ENCODE measurements around the gene TMEM59L.

The TMEM59L gene

DNA sequence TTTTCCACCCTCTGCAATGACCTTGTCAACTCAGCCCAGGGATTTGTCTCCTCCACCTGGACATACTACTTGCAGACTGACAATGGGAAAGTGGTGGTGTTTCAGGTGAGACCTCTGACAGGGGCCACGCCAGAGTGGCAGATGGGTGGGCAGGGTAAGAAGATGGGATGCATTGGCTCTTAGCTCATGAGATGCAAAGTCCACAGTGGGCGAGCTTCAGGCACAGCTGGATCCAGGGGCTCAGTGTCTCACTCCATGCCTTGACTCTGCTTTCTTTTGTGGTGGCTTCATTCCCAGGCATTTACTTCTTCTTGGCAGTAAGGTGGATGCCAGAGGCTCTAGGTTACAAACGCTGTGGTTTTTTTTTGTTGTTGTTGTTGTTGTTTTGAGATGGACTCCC, 3.4 kb downstream of the TMEM59L start:
- Histone ChIP-seq H3K4me3 (ENCODE audit: low read depth, low read length) (no peak overlapping the region), H3K36me3 (replicated peaks) (no peaks in the 10 kb centered on the region), H3K27me3 (replicated peaks) (peaks cover 41% of the 10 kb centered on the region), H3K27ac (no peak overlapping the region)
- TF ChIP-seq, protein P1, sequence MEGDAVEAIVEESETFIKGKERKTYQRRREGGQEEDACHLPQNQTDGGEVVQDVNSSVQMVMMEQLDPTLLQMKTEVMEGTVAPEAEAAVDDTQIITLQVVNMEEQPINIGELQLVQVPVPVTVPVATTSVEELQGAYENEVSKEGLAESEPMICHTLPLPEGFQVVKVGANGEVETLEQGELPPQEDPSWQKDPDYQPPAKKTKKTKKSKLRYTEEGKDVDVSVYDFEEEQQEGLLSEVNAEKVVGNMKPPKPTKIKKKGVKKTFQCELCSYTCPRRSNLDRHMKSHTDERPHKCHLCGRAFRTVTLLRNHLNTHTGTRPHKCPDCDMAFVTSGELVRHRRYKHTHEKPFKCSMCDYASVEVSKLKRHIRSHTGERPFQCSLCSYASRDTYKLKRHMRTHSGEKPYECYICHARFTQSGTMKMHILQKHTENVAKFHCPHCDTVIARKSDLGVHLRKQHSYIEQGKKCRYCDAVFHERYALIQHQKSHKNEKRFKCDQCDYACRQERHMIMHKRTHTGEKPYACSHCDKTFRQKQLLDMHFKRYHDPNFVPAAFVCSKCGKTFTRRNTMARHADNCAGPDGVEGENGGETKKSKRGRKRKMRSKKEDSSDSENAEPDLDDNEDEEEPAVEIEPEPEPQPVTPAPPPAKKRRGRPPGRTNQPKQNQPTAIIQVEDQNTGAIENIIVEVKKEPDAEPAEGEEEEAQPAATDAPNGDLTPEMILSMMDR (IDR thresholded peaks at IDR 0.05; ENCODE audit: low read depth, low read length, missing control alignments) = no peak
- in situ Hi-C loops (cut with HindIII; ENCODE audit: low pct_ligation_motif_present, low sequenced_read_pairs) = no loop called here
- DNase-seq = no peak

DNA sequence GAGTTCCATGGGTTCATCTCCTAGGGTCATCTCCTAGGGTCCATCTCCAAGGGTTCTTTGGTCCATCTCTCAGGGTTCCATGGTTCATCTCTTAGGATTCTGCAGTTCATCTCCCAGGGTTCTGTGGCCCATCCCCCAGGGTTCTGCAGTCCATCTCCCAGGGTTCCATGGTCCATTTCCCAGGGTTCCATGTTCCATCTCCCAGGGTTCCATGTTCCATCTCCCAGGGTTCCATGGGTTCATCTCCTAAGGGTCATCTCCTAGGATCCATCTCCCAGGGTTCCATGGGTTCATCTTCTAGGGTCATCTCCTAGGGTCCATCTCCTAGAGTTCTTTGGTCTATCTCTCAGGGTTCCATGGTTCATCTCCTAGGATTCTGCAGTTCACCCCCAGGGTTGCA, 4.9 kb downstream of the TMEM59L start:
- DNase-seq = no peak
- in situ Hi-C loops (cut with HindIII; ENCODE audit: low pct_ligation_motif_present, low sequenced_read_pairs) = no loop called here
- TF ChIP-seq, protein P1 (IDR thresholded peaks at IDR 0.05; ENCODE audit: low read depth, low read length, missing control alignments) = no peak

DNA sequence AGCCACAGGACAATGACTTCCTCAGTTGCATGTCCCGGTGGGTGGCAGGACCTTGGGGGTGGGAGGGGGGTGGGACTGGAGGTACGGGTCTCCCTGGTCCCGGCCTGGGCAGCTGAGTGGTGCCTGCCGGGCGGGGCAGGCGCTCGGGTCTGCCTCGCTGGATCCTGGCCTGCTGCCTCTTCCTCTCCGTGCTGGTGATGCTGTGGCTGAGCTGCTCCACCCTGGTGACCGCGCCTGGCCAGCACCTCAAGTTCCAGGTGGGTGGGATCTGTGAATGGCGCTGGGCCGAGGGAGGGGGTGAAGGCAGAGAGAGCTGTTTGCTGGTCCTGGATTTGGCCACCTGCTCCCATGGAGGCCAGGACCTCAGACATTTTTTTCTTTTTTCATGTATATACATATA, 5.6 kb downstream of the TMEM59L start:
- in situ Hi-C loops (cut with HindIII; ENCODE audit: low pct_ligation_motif_present, low sequenced_read_pairs) = no loop called here
- Histone ChIP-seq H3K27me3 (replicated peaks) (peaks cover 21% of the 10 kb centered on the region), H3K4me3 (ENCODE audit: low read depth, low read length) (no peak overlapping the region), H3K36me3 (replicated peaks) (no peaks in the 10 kb centered on the region), H3K27ac (no peak overlapping the region)
- TF ChIP-seq, protein P1 (IDR thresholded peaks at IDR 0.05; ENCODE audit: low read depth, low read length, missing control alignments) = no peak
- DNase-seq = no peak

More for the DNA sequence above, 4.9 kb downstream of the TMEM59L start:
- no peak overlapping the region for H3K4me3 ChIP-seq (ENCODE audit: low read depth, low read length)
- H3K36me3 ChIP-seq (replicated peaks) = no peaks in the 10 kb centered on the region
- H3K27ac ChIP-seq = no peak overlapping the region
- peaks cover 27% of the 10 kb centered on the region for H3K27me3 ChIP-seq (replicated peaks)

DNA sequence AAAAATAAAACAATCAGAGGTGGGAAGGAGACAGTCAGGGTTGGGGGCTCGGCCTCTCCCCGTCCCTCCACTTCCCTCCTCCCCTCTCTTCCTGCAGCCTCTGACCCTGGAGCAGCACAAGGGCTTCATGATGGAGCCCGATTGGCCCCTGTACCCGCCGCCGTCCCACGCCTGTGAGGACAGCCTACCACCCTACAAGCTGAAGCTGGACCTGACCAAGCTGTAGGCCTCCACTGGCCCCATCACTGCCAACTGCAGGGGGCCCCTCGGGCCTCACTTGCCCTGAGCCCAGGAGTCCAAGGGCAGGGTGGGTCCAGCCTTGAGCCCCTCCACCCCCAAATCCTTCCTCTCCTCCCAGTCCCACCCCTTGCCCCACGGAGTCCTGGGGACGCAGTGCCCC, 7.6 kb downstream of the TMEM59L start:
- Histone ChIP-seq H3K4me3 (ENCODE audit: low read depth, low read length) (no peak overlapping the region), H3K27me3 (replicated peaks) (peaks cover 2% of the 10 kb centered on the region), H3K27ac (no peak overlapping the region), H3K36me3 (replicated peaks) (no peaks in the 10 kb centered on the region)
- in situ Hi-C loops (cut with HindIII; ENCODE audit: low pct_ligation_motif_present, low sequenced_read_pairs) = no loop called here
- DNase-seq = no peak
- TF ChIP-seq, protein P1 (IDR thresholded peaks at IDR 0.05; ENCODE audit: low read depth, low read length, missing control alignments) = no peak

DNA sequence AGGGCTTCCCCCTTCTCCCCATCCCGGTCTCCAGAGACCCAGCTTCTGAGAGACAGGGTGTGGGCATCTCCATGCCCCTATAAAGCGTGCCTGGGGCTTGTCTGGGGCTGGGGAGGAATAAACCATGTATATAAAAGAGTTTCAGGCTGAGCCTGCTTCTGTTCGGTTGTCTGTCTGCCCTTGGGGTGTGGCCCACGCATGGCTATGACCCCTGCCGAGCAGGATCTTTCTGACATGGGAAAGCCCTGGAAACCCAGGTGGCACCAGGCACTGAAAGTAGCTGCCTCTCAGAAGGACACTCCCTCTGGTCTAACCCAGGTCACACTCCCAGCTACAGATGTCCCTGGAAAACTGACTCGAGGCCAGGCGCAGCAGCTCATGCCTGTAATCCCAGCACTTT, 8.2 kb downstream of the TMEM59L start:
- H3K4me3 ChIP-seq (ENCODE audit: low read depth, low read length) = no peak overlapping the region
- H3K36me3 ChIP-seq (replicated peaks) = no peaks in the 10 kb centered on the region
- no peak for DNase-seq
- no peaks in the 10 kb centered on the region for H3K27me3 ChIP-seq (replicated peaks)
- TF ChIP-seq, protein P1 (IDR thresholded peaks at IDR 0.05; ENCODE audit: low read depth, low read length, missing control alignments) = no peak
- in situ Hi-C loops (cut with HindIII; ENCODE audit: low pct_ligation_motif_present, low sequenced_read_pairs) = no loop called here
- H3K27ac ChIP-seq = no peak overlapping the region

DNA sequence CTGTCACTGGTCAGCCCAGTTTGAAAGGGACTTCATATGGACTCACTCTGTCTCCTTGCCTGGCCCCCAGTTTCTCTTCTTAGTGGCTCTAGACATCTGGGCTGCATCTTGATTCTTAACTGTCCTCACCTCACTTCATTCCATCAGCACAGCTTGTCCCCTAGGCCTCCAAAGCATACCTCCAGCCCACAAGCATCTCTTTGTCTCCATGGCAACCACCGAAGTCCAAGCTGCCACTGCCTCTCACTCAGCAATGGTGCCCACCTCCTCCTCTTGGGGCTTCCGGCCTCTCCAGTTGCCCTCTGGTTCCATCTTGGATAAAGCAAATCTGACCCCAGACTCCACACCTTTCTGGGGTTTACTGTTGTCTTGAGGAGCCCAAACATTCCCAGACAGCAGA, 14.2 kb downstream of the TMEM59L start:
- no peaks in the 10 kb centered on the region for H3K36me3 ChIP-seq (replicated peaks)
- TF ChIP-seq, protein P1 (IDR thresholded peaks at IDR 0.05; ENCODE audit: low read depth, low read length, missing control alignments) = no peak
- in situ Hi-C loops (cut with HindIII; ENCODE audit: low pct_ligation_motif_present, low sequenced_read_pairs) = no loop called here
- no peak for DNase-seq
- H3K4me3 ChIP-seq (ENCODE audit: low read depth, low read length) = no peak overlapping the region
- no peak overlapping the region for H3K27ac ChIP-seq
- no peaks in the 10 kb centered on the region for H3K27me3 ChIP-seq (replicated peaks)
